NCI-H128 (cell line): ENCODE results near the gene CCDC183.
"Not testable (repeated sequence)": the region's sequence is repeated elsewhere in the genome, so short reads cannot be mapped to it uniquely, and the experiment has no call there.

Source experiments
- DNase-seq: peaks from one replicate; lab custom pipeline; 2025; ENCODE audit not compliant: unreplicated experiment; lab: John Stamatoyannopoulos, UW

The CCDC183 gene

GRCh38 chr9:136760424-136760823 lies 35.7 kb upstream of the CCDC183 start:
- no peak for DNase-seq

- DNase-seq: not testable (repeated sequence)
These were observed 35.1 kb upstream of the CCDC183 start for GRCh38 chr9:136760834-136761544.

GRCh38 chr9:136761545-136761981 lies 34.6 kb upstream of the CCDC183 start:
- DNase-seq: no peak

- DNase-seq: no peak
These were observed 33.9 kb upstream of the CCDC183 start for GRCh38 chr9:136762221-136762691.

- no peak for DNase-seq
These were observed 33.1 kb upstream of the CCDC183 start for GRCh38 chr9:136762915-136763648.

- no peak for DNase-seq
These were observed 32.5 kb upstream of the CCDC183 start for GRCh38 chr9:136763649-136764035.

GRCh38 chr9:136764301-136764891 lies 31.7 kb upstream of the CCDC183 start, which contains the start of gene LCN15:
LCN15 (minus strand) TSS chr9:136764518; CDS start chr9:136764488, 30 bp downstream.
- no peak for DNase-seq

- DNase-seq: no peak
These were observed 31.1 kb upstream of the CCDC183 start for GRCh38 chr9:136765041-136765440.

- not testable (repeated sequence) for DNase-seq
These were observed 30.3 kb upstream of the CCDC183 start for GRCh38 chr9:136765745-136766409.

- DNase-seq: not testable (repeated sequence)
These were observed 29.6 kb upstream of the CCDC183 start for GRCh38 chr9:136766410-136767120.

GRCh38 chr9:136769710-136770191 lies 26.4 kb upstream of the CCDC183 start:
- DNase-seq: no peak

GRCh38 chr9:136771907-136772415 lies 24.2 kb upstream of the CCDC183 start:
- no peak for DNase-seq

GRCh38 chr9:136773386-136774044 lies 22.6 kb upstream of the CCDC183 start:
- DNase-seq: no peak

GRCh38 chr9:136774416-136775045 lies 21.6 kb upstream of the CCDC183 start:
- DNase-seq: no peak

GRCh38 chr9:136775191-136775590 lies 20.9 kb upstream of the CCDC183 start:
- no peak for DNase-seq

- no peak for DNase-seq
These were observed 19.2 kb upstream of the CCDC183 start for GRCh38 chr9:136776947-136777346.

GRCh38 chr9:136777359-136777758 lies 18.8 kb upstream of the CCDC183 start:
- DNase-seq: no peak

GRCh38 chr9:136779808-136780207 lies 16.3 kb upstream of the CCDC183 start:
- DNase-seq: no peak

- no peak for DNase-seq
These were observed 13.7 kb upstream of the CCDC183 start for GRCh38 chr9:136782452-136782851.
